Dedifferentiated amniotic fluid mesenchymal stem cell (primary cell): ENCODE data around the gene GSK3B.

ENCODE experiments used
- DNase-seq: peaks from one replicate; pipeline ENCODE4 v3.0.0-alpha.2; 2016; ENCODE audit errors: extremely low spot score

The GSK3B gene

DNA sequence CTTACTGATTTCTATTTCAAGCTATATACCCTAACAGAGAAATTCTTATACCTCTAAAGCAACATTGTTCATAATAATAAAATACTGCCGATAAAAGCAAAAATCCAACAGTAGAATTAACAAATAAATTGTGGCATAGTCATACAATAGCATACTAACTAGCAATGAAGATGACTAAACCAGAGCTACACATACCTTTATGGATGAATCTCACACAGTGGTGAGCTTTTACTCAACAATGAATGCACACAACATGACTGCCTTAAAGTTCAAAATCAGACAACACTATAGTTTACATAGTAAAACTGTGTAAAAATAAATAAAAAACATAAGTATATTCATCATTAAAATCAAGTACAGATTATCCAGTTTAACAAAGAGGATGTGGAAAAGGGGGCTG, 213.3 kb downstream of the GSK3B start:
- DNase-seq, result no peak

DNA sequence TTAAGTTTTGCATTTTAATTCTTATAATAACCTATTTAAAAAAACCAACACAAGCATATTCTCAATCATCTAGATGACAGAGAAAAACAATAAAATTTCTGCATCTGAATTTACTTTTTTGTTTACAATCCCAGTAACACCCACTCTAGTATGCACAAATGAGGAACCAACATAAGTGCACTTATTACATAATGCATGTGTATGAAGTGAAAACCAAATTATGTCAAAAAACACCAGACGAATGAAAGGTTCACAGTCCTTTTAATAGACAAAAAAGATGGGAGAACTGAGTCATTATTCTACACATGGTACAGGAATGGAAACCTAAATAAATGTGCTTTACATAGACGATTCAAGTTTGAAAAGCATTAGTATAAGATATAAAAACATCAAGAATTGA, 220.6 kb downstream of the GSK3B start:
- DNase-seq, result no peak

GRCh38 chr3:119872773-119873172, 221.5 kb downstream of the GSK3B start:
- DNase-seq, result no peak

- no peak for DNase-seq
Measured at GRCh38 chr3:119871571-119871970, 222.7 kb downstream of the GSK3B start.

- DNase-seq, result no peak
Measured at GRCh38 chr3:119870512-119870911, 223.7 kb downstream of the GSK3B start.

DNA sequence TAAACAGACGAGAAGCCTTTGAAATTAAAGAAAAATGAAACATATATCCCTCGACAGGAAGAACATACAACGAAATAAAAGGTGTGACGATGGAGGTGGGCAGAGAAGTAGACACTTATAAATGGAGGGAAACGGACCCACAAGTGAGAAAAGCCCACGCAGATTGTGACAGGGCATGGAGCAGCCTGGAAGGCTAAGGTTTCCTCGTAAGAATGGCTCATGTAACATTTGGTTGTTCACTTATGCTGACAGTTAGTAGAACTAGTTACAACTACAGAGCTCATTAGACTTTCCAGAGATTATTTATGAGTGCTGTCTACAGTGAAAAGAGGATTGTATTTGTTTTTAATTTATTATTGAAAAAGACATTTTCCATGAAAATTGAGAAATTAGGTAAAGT, 229.8 kb downstream of the GSK3B start:
- DNase-seq, result no peak

DNA sequence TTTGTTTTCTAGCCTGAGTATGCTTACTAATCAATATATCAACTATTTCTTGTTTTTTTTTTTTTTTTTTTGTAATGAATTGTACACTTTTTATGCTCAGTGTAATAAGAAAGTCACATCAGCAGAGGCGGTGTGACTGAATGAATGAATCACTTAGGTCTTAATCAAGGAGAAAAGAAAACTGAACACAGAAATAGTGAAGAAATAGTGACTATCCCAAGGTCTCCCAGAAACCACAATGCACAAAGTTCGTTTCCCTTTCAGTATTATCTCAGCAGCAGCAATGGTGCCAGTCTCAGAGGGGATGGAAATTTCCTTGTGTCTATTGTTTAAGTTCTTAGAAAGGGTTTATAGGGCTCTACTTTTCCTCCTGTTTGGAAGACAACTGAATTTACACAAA, 231.6 kb downstream of the GSK3B start:
- no peak for DNase-seq

DNA sequence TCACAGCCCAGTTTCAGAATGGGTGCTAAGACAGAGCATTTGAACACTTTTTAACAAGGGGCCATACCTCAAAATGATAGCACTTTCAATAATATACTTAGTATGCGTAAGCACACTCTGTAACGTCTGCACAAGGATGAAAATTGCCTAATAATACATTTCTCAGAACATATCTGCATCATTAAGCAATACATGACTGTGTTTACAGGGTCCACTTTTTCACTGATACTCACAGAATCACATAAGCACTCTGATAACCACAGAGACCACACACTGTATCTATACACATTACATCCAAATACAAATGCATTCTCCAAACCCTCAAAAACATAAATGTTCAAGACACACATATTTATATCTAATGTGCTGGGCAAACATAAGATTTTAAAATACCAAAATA, 232.6 kb downstream of the GSK3B start:
- no peak for DNase-seq

GRCh38 chr3:119859728-119860127, 234.5 kb downstream of the GSK3B start:
- DNase-seq, result no peak

- DNase-seq, result no peak
Measured at GRCh38 chr3:119858957-119859356, 235.3 kb downstream of the GSK3B start.

- DNase-seq, result no peak
Measured at GRCh38 chr3:119856695-119857094, 237.6 kb downstream of the GSK3B start.

DNA sequence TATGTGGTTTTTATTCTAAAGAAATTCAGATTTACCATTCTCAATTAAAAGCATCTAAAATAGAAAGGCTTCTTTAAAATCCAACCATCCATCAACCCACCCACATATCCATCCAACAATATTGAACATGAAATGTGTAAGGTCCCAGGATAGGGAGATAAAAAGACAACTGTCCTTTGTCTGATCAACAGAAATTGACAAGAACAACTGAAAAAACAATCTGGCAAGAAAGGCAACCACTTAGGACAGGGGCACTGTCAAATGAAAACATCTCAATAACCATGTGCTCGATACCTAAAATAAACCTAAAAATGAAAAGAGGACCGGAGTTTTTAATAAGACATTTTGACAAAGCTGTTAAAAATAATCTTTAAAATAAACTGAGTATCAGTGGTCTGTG, 245.1 kb downstream of the GSK3B start:
- DNase-seq, result no peak

DNA sequence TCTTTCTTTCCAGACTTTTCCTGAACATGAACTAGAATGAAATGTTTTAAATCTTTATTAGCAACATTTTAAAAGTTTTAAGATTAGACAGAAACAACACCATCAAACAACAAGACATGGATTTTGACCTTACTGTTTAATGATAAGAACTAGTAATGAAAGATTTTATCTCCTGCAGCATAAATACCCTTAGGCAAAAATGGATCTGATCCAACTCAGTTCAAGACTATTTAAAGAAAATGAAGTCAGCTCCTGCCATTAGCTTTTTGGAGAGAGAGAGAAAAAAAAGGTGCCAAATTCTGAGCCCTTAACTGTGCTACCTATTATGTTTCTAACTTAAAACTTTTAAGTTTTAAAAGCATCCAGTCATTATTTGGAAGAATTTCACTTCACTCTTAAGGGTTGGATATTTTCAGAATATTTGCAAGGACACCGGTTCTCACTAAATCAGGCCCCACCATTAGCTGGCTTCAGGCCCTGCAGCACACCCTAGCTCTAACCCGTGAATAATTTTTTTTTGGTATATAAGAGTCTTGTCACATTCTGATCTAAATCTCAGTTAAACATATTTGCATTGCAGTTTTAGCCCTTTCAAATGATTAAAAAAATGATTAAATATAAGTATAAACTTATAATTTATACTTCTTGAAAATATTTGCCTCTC, 252.3 kb downstream of the GSK3B start:
- DNase-seq, result peak; percentile 10

DNA sequence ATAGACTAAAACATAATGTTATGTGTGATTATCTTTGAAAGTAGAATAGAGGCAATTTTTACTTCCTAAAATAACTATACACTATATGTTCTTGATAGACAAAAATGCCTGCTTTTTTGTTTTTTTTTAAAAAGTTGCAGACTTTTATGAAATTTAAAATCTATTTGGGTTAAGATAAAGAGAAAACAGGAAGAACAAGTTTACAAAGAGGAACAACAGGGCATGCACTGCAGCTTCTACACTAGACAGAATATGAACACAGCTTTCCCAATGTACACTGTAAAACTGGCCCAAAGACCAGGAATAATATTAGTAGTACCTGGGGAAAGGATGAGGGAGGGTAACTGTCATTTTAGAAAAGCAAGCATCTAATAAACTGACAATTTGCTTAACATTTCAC, 258.7 kb downstream of the GSK3B start:
- DNase-seq, result no peak

DNA sequence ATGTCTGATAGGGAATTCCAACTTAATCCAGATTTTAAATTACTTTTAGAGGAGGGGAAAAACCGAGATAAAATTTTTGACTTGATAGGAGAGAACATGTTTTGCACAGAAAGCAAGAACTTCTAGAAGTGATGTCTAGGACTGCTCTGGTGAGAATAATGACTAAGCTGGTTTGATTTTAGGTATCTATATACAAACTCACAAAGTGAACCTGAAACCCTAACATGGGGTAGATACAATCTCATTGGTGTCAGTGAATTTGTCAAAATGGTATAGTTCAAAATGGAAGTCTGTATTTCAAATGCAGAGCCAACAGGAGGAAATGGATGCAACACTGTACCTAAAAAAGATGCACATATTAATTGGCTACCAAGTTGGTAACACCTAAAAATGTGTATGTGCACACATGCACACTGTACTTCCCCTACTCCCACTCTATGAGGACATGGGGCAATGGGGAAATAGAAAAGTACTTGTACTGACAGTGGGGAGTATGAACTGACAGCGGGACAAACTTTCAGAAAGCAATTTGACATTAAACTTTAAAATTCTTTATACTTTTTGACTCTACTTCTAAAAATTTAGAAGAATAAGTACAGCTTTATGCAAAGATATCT, 259.4 kb downstream of the GSK3B start:
- DNase-seq, result no peak

- DNase-seq, result no peak
Measured at GRCh38 chr3:119831941-119832371, 262.3 kb downstream of the GSK3B start.

GRCh38 chr3:119831022-119831421, 263.2 kb downstream of the GSK3B start:
- DNase-seq, result no peak

- no peak for DNase-seq
Measured at GRCh38 chr3:119829420-119829819, 264.8 kb downstream of the GSK3B start.

- DNase-seq, result no peak
Measured at GRCh38 chr3:119826711-119827608, 267.3 kb downstream of the GSK3B start.

GRCh38 chr3:119825820-119826219, 268.4 kb downstream of the GSK3B start:
- no peak for DNase-seq

GRCh38 chr3:119819806-119820205, 274.4 kb downstream of the GSK3B start:
- no peak for DNase-seq

DNA sequence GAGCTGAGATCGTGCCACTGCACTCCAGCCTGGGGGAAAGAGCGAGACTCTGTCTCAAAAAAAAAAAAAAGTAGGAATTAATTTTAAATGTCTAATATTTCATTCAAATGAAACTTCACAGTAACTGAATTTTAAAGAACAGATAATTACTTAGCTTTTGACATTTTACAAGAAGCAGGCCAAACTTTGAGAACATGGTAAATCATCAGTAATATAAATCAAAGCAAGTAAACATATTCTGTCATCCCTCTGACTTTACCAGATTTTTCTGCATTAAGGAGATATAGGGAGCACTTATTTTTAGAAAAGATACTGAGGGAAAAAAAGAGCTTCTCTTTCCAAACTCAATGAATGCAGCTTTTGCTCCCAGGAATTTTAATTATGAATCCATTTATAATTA, 275.3 kb downstream of the GSK3B start:
- no peak for DNase-seq
